HepG2 (cell line): Measurements from ENCODE around the gene PLEKHA8. TPM values are rescaled to one million over a fixed set of nuclear protein-coding genes. Genes with fewer than 3 reads are reported as not detected.
A peak's percentile ranks its signal among the peaks of the same experiment; 100 is the strongest.

Experiments used
- CBX1 ChIP-seq: IDR thresholded peaks from one replicate; pipeline ENCODE4 v1.6.1; 2016; ENCODE audit warnings: antibody characterized with exemption, low read depth
- CCDC6 ChIP-seq: sonication (generic); formaldehyde crosslinking; IDR thresholded peaks from 2 replicates; pipeline ENCODE4 v1.8.1; 2022; ENCODE audit warnings: mild to moderate bottlenecking, missing genetic modification reagents, moderate library complexity
- HOXA7 ChIP-seq: sonication (generic); formaldehyde crosslinking; IDR thresholded peaks from 2 replicates; pipeline ENCODE4 v1.8.1; 2022; ENCODE audit warnings: mild to moderate bottlenecking, missing genetic modification reagents, moderate library complexity
- KAT8 ChIP-seq: IDR thresholded peaks from 2 replicates; pipeline ENCODE4 v1.6.1; 2016; ENCODE audit warnings: missing genetic modification reagents, missing compliant biosample characterization
- NCOR1 ChIP-seq: fragments of 200-600 bp; sonication (generic); IDR thresholded peaks from 2 replicates; pipeline ENCODE4 v1.7.0; 2017; ENCODE audit warnings: antibody characterized with exemption, low read length, borderline replicate concordance
- NFE2L1 ChIP-seq: sonication (generic); formaldehyde crosslinking; IDR thresholded peaks from 2 replicates; pipeline ENCODE4 v1.4.0; 2020; ENCODE audit warnings: missing genetic modification reagents, mild to moderate bottlenecking, borderline replicate concordance
- NFYC ChIP-seq: IDR thresholded peaks from 2 replicates; pipeline ENCODE4 v1.6.1; 2016; ENCODE audit warnings: missing genetic modification reagents, missing compliant biosample characterization
- NKX3-1 ChIP-seq: sonication (generic); formaldehyde crosslinking; IDR thresholded peaks from 2 replicates; pipeline ENCODE4 v1.5.0; 2020; ENCODE audit warnings: missing genetic modification reagents
- ONECUT2 ChIP-seq: sonication (generic); formaldehyde crosslinking; IDR thresholded peaks from 2 replicates; pipeline ENCODE4 v1.4.0; 2020; ENCODE audit warnings: missing genetic modification reagents
- POGZ ChIP-seq: sonication (generic); formaldehyde crosslinking; IDR thresholded peaks from 2 replicates; pipeline ENCODE4 v1.4.0; 2020; ENCODE audit warnings: mild to moderate bottlenecking, missing genetic modification reagents
- TAF15 ChIP-seq: fragments of 200-400 bp; formaldehyde crosslinking; IDR thresholded peaks from one replicate; pipeline ENCODE4 v1.6.1; 2018; ENCODE audit warnings: mild to moderate bottlenecking, low read depth, low read length; ENCODE audit not compliant: poor library complexity, severe bottlenecking
- TGIF2 ChIP-seq: IDR thresholded peaks from 2 replicates; pipeline ENCODE4 v1.6.1; 2016; ENCODE audit warnings: control low read depth, missing compliant biosample characterization
- ZNF143 ChIP-seq: sonication (generic); formaldehyde crosslinking; IDR thresholded peaks from 2 replicates; pipeline ENCODE4 v1.4.0; 2020; ENCODE audit warnings: missing genetic modification reagents
- ZNF709 ChIP-seq: sonication (generic); formaldehyde crosslinking; IDR thresholded peaks from 2 replicates; pipeline ENCODE4 v1.5.0; 2020; ENCODE audit warnings: mild to moderate bottlenecking, missing genetic modification reagents
- ZNF747 ChIP-seq: sonication (generic); formaldehyde crosslinking; IDR thresholded peaks from 2 replicates; pipeline ENCODE4 v1.8.1; 2023; ENCODE audit warnings: missing genetic modification reagents, mild to moderate bottlenecking, borderline replicate concordance
- ZNF766 ChIP-seq: sonication (generic); formaldehyde crosslinking; IDR thresholded peaks from 2 replicates; pipeline ENCODE4 v1.5.0; 2020; ENCODE audit warnings: missing genetic modification reagents, borderline replicate concordance
- ZNF883 ChIP-seq: sonication (generic); formaldehyde crosslinking; IDR thresholded peaks from 2 replicates; pipeline ENCODE4 v1.5.1; 2020; ENCODE audit warnings: mild to moderate bottlenecking, missing genetic modification reagents; ENCODE audit errors: not compliant biosample characterization
- polyA plus RNA-seq, 8 experiments: library from polyadenylated mRNA; depleted of rRNA in 3 of 8; stranded (reverse) in 7 of 8; unstranded in 1 of 8; fragments of >200 nt; fragmentation: Illumina TruSeq in 4 of 8; extraction: Trizol in 4 of 8; gene quantifications; 2 replicates each; pipeline versions ENCODE4 v1.2.1 to v1.2.3, GENCODE V29; 2011 to 2016; ENCODE audit warnings: low read depth in 4 of 8, missing spikeins in 1 of 8, mixed read lengths in 1 of 8; ENCODE audit not compliant: insufficient read depth in 1 of 8
- total RNA-seq, 5 experiments: library from RNA; depleted of rRNA; stranded (reverse); fragments of >200 nt; fragmentation: Illumina TruSeq; extraction: Trizol; gene quantifications; 2 replicates each; pipeline ENCODE4 v1.2.3, GENCODE V29; 2016; ENCODE audit warnings: low read depth in 1 of 5
- TF ChIP-seq, protein P1 (sequence below): sonication (generic); formaldehyde crosslinking; IDR thresholded peaks from 2 replicates; pipeline ENCODE4 v1.4.0; 2020; ENCODE audit warnings: missing genetic modification reagents, mild to moderate bottlenecking, borderline replicate concordance
- TF ChIP-seq, protein P2 (sequence below), 2 experiments: sonication (generic) in 1 of 2; formaldehyde crosslinking in 1 of 2; IDR thresholded peaks; 2 replicates each; pipeline versions ENCODE4 v1.6.1 to v1.9.0; 2014 to 2022; ENCODE audit warnings: antibody characterized with exemption in 1 of 2, borderline replicate concordance in 1 of 2, inconsistent platforms in 1 of 2, low read depth in 1 of 2, missing genetic modification reagents in 1 of 2
- TF ChIP-seq, protein P3 (sequence below): sonication (generic); formaldehyde crosslinking; IDR thresholded peaks from 2 replicates; pipeline ENCODE4 v1.5.0; 2020; ENCODE audit warnings: missing genetic modification reagents

Gene PLEKHA8
- total and polyA plus RNA-seq, 2 of the 13 experiments (the other 11 are each of a cell fraction or from before 2014, with no cell fraction given): 12.5 to 26.4 TPM

DNA sequence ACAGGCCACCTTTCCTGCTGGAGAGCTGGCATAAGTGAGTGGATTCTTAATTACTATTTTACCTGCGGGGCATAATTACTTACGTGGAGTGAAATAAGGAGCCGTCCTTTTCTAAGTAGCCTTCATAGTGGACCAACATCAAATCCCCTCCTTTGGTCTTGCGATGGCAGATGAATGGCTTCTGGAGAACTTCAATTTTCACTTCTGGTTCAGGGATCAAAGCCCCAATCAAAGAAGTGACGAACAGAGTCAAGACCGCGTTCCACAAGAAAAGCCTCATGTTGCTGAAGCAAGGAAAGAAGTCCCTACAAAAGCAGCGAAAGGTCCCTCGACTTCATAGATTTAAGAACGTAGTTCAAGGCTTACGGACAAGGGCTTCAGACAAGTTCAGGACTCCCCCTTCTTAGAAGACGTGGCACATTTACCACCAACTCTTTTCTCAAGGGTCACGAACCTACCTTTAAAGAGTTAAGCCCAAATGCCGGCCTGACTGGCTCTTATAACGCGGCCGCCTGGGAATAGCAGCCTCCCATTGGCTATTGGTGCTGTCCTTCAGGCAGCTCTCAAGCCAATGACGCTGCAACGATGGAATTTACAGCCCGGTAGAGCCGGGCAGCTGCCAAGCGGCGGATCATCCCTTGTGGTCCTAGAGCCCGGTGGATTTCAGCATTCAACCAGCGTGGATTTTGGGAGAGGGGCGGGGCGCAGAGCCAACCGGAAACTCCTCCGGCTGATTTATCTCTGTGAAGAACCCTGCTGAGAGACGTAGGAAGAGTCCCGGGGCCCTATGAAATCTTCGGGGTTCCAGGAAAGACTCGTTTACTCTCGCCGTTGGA is 1.8 kb upstream of the PLEKHA8 start, which contains the start of gene FKBP14 (continued):
- peak; percentile 52; the same call in 1 of the 2 replicates for TF ChIP-seq TGIF2 (CRISPR knock-in tag)
- no peak; the same call in none of the 2 replicates for TF ChIP-seq KAT8
- TF ChIP-seq, protein P1, sequence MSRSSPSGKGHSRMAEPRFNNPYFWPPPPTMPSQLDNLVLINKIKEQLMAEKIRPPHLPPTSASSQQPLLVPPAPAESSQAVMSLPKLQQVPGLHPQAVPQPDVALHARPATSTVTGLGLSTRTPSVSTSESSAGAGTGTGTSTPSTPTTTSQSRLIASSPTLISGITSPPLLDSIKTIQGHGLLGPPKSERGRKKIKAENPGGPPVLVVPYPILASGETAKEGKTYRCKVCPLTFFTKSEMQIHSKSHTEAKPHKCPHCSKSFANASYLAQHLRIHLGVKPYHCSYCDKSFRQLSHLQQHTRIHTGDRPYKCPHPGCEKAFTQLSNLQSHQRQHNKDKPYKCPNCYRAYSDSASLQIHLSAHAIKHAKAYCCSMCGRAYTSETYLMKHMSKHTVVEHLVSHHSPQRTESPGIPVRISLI (CRISPR knock-in tag): no peak
- TF ChIP-seq ONECUT2 (CRISPR knock-in tag): no peak
- no peak for TF ChIP-seq CCDC6 (CRISPR knock-in tag)
- no peak; the same call in 1 of the 2 replicates for TF ChIP-seq NKX3-1 (CRISPR knock-in tag)
- TF ChIP-seq POGZ (CRISPR knock-in tag): peak; percentile 85
- TF ChIP-seq NCOR1: no peak; the same call in 1 of the 2 replicates
- TF ChIP-seq ZNF709 (CRISPR knock-in tag): no peak
- no peak for TF ChIP-seq ZNF747
- no peak for TF ChIP-seq ZNF766 (CRISPR knock-in tag)
- no peak for TF ChIP-seq NFE2L1 (CRISPR knock-in tag)
- peak; percentile 99 for TF ChIP-seq NFYC (CRISPR knock-in tag)
- TF ChIP-seq ZNF143 (CRISPR knock-in tag): peak; percentile 77
- TF ChIP-seq, protein P2, sequence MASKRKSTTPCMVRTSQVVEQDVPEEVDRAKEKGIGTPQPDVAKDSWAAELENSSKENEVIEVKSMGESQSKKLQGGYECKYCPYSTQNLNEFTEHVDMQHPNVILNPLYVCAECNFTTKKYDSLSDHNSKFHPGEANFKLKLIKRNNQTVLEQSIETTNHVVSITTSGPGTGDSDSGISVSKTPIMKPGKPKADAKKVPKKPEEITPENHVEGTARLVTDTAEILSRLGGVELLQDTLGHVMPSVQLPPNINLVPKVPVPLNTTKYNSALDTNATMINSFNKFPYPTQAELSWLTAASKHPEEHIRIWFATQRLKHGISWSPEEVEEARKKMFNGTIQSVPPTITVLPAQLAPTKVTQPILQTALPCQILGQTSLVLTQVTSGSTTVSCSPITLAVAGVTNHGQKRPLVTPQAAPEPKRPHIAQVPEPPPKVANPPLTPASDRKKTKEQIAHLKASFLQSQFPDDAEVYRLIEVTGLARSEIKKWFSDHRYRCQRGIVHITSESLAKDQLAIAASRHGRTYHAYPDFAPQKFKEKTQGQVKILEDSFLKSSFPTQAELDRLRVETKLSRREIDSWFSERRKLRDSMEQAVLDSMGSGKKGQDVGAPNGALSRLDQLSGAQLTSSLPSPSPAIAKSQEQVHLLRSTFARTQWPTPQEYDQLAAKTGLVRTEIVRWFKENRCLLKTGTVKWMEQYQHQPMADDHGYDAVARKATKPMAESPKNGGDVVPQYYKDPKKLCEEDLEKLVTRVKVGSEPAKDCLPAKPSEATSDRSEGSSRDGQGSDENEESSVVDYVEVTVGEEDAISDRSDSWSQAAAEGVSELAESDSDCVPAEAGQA (IDR thresholded peaks at IDR 0.05; ENCODE audit: low read depth): no peak
- TF ChIP-seq, protein P2 (CRISPR knock-in tag; IDR thresholded peaks at IDR 0.05; ENCODE audit: borderline replicate concordance): no peak
- TF ChIP-seq ZNF883 (CRISPR knock-in tag): no peak
- TF ChIP-seq, protein P3, sequence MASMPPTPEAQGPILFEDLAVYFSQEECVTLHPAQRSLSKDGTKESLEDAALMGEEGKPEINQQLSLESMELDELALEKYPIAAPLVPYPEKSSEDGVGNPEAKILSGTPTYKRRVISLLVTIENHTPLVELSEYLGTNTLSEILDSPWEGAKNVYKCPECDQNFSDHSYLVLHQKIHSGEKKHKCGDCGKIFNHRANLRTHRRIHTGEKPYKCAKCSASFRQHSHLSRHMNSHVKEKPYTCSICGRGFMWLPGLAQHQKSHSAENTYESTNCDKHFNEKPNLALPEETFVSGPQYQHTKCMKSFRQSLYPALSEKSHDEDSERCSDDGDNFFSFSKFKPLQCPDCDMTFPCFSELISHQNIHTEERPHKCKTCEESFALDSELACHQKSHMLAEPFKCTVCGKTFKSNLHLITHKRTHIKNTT (CRISPR knock-in tag): no peak
- no peak for TF ChIP-seq HOXA7
- TF ChIP-seq TAF15: no peak
- no peak for TF ChIP-seq CBX1
